Stimulated activated CD8-positive, alpha-beta memory T cell treated with anti-CD3 and anti-CD28 coated beads, Interleukin-12 subunit alpha, Interleukin-12 subunit beta, amount 100 ng/mL, for 24 hours (primary cell): ENCODE measurements around the gene C22orf39.

ENCODE experiments used
- DNase-seq: peaks from one replicate; pipeline ENCODE4 v3.0.0-alpha.2; 2020; ENCODE audit errors: extremely low read depth

Gene C22orf39

GRCh38 chr22:19477321-19478044 lies 30.0 kb upstream of the C22orf39 start:
- DNase-seq, result no peak

- no peak for DNase-seq
Observed at GRCh38 chr22:19476023-19476422, 28.5 kb upstream of the C22orf39 start.

- DNase-seq, result no peak
Observed at GRCh38 chr22:19473578-19473977, 26.1 kb upstream of the C22orf39 start.

- DNase-seq, result no peak
Observed at GRCh38 chr22:19472233-19472632, 24.7 kb upstream of the C22orf39 start.

GRCh38 chr22:19471572-19471971 lies 24.1 kb upstream of the C22orf39 start:
- DNase-seq, result no peak

DNA sequence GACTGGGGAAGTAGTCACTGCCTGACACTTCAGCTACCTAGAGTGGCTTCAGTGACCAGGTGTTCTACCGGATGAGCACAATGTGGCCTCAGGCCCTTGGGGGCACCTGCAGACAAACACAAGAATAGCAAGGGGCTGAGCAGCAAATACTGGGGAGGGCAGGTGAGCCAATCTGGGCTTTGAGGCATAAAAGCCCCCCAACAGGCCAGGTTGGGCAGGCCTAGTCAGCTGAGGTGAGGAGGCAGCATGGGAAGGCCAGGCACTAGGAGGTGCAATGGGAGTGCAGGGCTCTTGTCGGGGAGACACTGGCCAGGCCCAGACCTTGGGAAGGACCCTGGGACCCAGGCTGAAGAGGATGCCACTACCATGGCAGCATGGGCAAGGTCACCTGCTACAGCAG lies 22.5 kb upstream of the C22orf39 start:
- DNase-seq, result no peak

GRCh38 chr22:19469421-19469820 lies 21.9 kb upstream of the C22orf39 start:
- no peak for DNase-seq

GRCh38 chr22:19467912-19468311 lies 20.4 kb upstream of the C22orf39 start:
- no peak for DNase-seq

- no peak for DNase-seq
Observed at GRCh38 chr22:19466848-19467752, 19.6 kb upstream of the C22orf39 start.

DNA sequence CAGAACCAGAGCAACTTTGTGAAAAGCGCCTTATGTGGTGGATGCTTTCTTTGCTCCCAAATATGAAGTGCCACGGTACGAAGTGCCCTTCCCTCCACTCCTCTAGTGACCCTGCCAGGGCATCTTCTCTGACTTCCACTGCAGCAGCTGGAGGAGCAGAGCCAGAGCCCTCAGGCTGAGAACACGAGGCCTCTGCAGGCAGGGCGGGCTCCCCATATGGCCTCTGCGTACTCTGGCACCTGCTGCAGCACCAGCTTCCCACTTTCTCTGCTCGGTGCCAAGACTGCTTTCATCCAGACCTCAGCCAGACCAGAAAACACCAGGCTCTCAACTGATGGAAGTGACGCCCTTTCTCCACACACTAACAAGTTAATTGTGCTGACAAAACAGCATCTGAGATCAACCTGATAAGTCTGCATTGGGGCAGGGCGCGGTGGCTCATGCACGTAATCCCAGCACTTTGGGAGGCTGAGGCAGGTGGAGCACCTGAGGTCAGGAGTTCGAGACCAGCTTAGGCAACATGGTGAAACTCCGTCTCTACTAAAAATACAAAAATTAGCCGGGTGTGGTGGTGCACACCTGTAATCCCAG lies 18.7 kb upstream of the C22orf39 start:
- DNase-seq, result no peak

DNA sequence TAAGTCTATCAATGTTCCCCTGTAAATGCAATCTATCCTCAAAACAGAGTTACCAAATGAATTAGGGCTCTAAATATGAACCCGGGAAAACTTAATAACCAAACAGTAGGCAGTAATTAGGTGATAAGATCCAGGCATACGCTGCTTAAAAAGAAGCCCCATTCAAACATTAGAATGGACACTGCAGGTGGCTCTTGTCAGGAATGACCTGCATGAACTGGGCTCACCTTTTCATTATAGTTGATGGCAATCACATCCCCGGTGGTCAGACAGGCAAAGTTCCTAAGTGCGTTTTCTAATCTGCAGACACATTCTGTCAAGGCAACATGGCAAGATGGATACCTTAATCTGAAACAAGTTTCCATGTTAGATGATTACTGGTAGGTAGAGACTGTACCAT lies 17.5 kb upstream of the C22orf39 start:
- DNase-seq, result no peak

GRCh38 chr22:19464546-19464945 lies 17.0 kb upstream of the C22orf39 start:
- no peak for DNase-seq

DNA sequence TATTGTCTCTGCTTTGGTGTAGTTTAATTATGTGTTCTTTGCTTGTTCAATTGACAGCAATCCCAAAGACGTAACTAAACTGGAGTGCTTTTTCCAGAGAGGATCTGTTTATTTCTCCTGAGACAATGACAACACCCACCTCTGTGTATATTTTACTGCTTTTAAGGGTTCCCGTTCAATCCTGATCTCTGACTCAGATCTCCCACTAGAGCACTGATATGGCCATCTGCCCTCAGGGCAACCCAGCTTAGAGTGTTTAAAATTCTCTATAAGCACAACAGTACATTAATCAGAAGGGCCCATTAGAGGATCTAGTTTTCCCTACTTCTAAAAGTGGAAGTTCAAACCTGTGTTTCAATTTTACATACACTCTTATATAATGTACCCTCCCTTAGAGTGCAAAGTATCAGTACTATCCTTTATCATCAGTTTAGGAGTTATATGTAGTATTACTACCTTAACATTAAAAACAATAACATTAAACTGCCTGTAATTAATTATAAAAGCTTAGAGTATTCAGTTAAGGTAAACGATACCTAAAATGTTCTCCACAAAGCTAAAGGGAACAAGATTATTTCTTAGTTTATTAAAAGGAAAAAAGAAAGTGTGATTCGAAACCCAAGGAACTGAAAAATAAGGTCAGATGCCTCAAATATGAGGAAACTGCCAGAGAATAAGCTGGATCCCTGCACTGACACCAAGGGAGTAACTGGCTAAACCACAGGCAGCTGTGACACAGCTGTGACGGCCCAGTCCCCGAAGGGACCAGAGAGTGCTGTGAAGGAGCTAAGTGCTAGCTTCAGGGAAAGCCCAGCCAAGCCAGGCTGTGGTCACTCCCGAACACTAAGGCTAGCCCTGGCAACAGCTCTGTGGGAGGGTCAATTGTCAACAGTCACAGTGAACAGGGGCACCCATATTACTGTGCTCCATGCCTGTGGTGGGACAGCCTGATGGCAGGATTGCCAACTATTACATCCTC lies 16.3 kb upstream of the C22orf39 start:
- no peak for DNase-seq

GRCh38 chr22:19463008-19463407 lies 15.5 kb upstream of the C22orf39 start:
- no peak for DNase-seq

- no peak for DNase-seq
Observed at GRCh38 chr22:19461506-19461905, 14.0 kb upstream of the C22orf39 start.

DNA sequence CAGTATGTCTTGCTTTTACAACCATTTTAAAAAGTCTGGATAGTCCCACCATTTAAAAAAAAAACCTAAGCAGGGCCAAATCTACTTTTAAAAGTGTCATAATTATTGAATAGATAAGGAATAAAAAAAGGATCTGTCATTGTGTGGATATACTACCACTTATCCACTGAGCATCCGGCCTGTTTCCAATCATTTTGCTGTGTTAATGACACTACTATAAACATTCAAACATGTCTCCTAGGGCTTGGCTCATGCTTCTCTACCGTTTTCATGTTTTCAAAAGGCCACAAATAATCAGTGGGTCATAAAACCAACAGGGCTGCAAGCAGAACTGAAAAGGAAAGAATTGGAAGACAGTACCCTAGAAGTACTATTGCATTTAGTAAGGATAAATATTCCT lies 12.5 kb upstream of the C22orf39 start:
- DNase-seq, result no peak

GRCh38 chr22:19457828-19458428 lies 10.4 kb upstream of the C22orf39 start:
- no peak for DNase-seq

DNA sequence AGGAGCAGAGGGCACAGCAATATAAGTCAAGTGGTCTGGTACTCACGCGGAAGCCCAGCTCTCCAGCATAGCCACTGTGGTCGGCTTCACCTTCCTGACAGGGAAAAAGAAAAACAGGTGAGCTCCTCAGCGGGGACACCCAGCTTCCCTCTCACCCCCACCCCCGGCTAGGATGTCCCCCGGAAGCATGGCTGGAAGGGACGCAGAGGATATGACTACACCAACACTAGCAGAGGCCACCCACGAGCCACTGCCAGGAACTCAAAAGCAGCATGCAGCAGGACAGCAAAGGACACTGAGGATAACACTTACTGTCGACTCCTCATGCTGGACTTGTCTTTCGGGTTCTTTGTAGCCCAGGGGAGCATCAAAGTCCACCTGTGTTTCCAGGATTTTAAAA lies 9.0 kb upstream of the C22orf39 start:
- DNase-seq, result no peak

GRCh38 chr22:19455585-19456370 lies 8.3 kb upstream of the C22orf39 start:
- no peak for DNase-seq

GRCh38 chr22:19455033-19455432 lies 7.5 kb upstream of the C22orf39 start:
- no peak for DNase-seq
